Measurements from ENCODE around the gene TDG.
"Not testable (repeated sequence)": the region's sequence is repeated elsewhere in the genome, so short reads cannot be mapped to it uniquely, and the experiment has no call there.

TDG gene

DNA sequence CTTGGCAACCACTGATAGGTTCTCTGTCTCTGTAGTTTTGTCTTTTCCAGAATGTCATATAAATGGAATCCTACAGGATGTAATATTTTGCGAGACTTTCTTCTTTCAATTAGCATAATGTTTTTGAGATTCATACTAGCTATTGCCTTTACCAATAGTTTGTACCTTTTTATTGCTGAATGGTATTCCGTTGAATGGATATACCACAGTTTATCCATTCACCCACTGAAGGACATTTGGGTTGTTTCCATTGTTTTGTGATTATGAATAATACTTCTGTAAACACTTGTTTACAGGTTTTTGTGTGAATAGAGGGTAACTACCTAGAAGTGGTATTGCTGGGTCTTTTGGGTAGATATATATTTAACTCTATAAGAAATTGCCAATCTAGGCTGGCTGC lies 58.0 kb downstream of the TDG start:
- no peak for DNase-seq

DNA sequence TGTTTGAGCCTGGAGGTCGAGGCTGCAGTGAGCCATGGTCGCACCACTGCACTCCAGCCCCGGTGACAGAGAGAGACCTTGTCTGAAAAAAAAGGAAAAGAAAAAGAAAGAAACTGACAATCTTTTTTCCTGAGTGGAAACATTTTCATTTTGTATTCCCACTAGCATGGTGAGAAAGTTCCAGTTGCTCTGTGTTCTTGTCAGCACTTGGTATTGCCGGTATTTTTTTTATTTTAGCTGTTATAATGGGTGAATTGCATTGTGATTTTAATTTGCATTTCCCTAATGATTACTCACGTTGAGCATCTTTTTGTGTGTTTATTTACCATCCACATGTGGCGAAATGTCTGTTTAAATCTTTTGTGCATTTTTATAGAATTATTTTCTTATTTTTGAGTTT lies 58.7 kb downstream of the TDG start:
- no peak for DNase-seq

GRCh38 chr12:104025771-104026170 lies 60.1 kb downstream of the TDG start:
- no peak for DNase-seq

DNA sequence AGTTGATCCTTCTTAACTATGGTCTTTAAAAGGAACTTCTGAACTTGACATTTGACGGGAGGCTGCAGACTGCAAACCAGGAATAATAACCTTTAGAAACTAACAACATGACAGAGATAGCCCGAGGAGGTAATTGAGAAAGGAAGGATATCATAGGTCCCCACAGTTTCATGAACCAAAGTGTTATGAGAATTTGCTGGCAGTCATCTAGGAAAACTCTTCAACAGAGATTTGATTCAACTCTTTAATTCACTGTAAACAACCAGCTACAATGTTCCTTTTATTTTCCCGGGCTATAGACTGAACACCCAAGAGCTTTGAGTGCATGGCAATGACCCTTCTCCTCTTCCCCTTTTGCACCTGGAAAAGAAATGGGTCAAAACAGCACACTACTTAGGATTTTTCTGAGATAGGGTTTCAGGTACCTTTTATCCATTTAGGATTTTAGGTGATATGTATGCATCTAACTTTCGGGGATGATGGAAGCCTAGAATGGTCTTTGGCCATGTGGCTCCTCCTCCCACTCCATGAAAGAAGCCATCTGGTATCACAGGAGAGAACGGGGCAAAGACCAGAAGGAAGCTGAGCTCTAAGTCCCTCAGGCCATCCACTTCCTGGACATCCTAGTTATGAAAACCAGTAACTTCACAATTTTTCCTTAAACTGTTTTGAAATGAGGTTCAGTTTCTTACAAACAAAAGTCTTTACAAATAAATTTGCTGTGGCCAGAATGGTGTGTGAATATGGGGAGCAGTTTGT lies 61.3 kb downstream of the TDG start:
- DNase-seq, result no peak

GRCh38 chr12:104030596-104030995 lies 64.9 kb downstream of the TDG start:
- not testable (repeated sequence) for DNase-seq

DNA sequence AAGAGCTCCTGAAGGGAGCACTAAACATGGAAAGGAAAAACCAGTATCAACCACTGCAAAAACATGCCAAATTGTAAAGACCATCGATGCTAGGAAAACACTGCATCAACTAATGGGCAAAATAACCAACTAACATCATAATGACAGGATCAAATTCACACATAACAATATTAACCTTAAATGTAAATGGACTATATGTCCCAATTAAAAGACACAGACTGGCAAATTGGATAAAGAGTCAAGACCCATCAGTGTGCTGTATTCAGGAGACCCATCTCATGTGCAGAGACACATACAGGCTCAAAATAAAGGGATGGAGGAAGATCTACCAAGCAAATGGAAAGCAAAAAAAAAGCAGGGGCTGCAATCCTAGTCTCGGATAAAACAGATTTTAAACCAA lies 70.5 kb downstream of the TDG start:
- not testable (repeated sequence) for DNase-seq
